Measurements from ENCODE around the gene EP400.

The EP400 gene

GRCh38 chr12:131949431-131950181 lies at the start of gene EP400:
TSS of gene EP400 (plus strand) at chr12:131949942. CDS start at chr12:131960620, 10,678 bp downstream.
- DNase-seq, result peak; percentile 64 to 94 (median 82)

- no peak for DNase-seq
Measured at GRCh38 chr12:131900397-131900796, 49.3 kb upstream of the EP400 start.

- no peak for DNase-seq
Measured at GRCh38 chr12:131901431-131902331, 48.1 kb upstream of the EP400 start.

GRCh38 chr12:131902332-131903241 lies 47.2 kb upstream of the EP400 start:
- no peak for DNase-seq

- DNase-seq, result no peak
Measured at GRCh38 chr12:131903270-131904255, 46.2 kb upstream of the EP400 start.

- DNase-seq, result no peak
Measured at GRCh38 chr12:131904346-131904745, 45.4 kb upstream of the EP400 start.

- no peak for DNase-seq
Measured at GRCh38 chr12:131905081-131905629, 44.6 kb upstream of the EP400 start.

- DNase-seq, result no peak
Measured at GRCh38 chr12:131905630-131906091, 44.1 kb upstream of the EP400 start.

GRCh38 chr12:131907379-131908091 lies 42.2 kb upstream of the EP400 start:
- DNase-seq, result no peak

GRCh38 chr12:131908092-131909080 lies 41.4 kb upstream of the EP400 start:
- no peak for DNase-seq

- no peak for DNase-seq
Measured at GRCh38 chr12:131909081-131909751, 40.5 kb upstream of the EP400 start.

GRCh38 chr12:131909752-131910219 lies 40.0 kb upstream of the EP400 start:
- DNase-seq, result no peak

- DNase-seq, result no peak
Measured at GRCh38 chr12:131910302-131911027, 39.3 kb upstream of the EP400 start.

- DNase-seq, result no peak
Measured at GRCh38 chr12:131911028-131911650, 38.6 kb upstream of the EP400 start.

- DNase-seq, result no peak
Measured at GRCh38 chr12:131911851-131912477, 37.8 kb upstream of the EP400 start.

- DNase-seq, result no peak
Measured at GRCh38 chr12:131912518-131913274, 37.0 kb upstream of the EP400 start.

All from activated naive CD4-positive, alpha-beta T cell (primary cell).